Heart right ventricle (tissue), 16 donors: Measurements from ENCODE around the gene INO80C. TPM values are rescaled to one million over a fixed set of nuclear protein-coding genes. Genes with fewer than 3 reads are reported as not detected.

Source experiments
- ATAC-seq, 8 donors: fragments of 200-7000 bp; cut with Tn5 transposase; one replicate each; pipeline ENCODE4 v1.9.1; 2020; ENCODE audit warnings: mild to moderate bottlenecking in 8 of 8, moderate library complexity in 8 of 8, moderate number of reproducible peaks in 1 of 8
- DNase-seq, 2 donors: peaks; one replicate each; pipeline ENCODE4 v3.0.0-alpha.2; 2020
- H3K27ac ChIP-seq, 10 donors: fragments of 200-600 bp; sonication (generic) in 2 of 10; one replicate each; pipeline versions ENCODE4 v1.5.0 to v1.8.0; 2020 to 2022; ENCODE audit warnings: mild to moderate bottlenecking in 3 of 10
- H3K27me3 ChIP-seq, 7 donors: fragments of 200-600 bp; one replicate each; pipeline ENCODE4 v1.8.0; 2021 to 2022; ENCODE audit warnings: mild to moderate bottlenecking in 2 of 7
- H3K36me3 ChIP-seq, 9 donors: fragments of 200-600 bp; sonication (generic) in 1 of 9; one replicate each; pipeline versions ENCODE4 v1.5.0 to v1.8.0; 2020 to 2022; ENCODE audit warnings: mild to moderate bottlenecking in 2 of 9
- H3K4me1 ChIP-seq, 9 donors: fragments of 200-600 bp; sonication (generic) in 1 of 9; one replicate each; pipeline versions ENCODE4 v1.5.0 to v1.8.0; 2020 to 2022; ENCODE audit warnings: mild to moderate bottlenecking in 4 of 9
- H3K4me3 ChIP-seq, 10 donors: fragments of 200-600 bp; sonication (generic) in 2 of 10; one replicate each; pipeline versions ENCODE4 v1.5.0 to v1.8.0; 2020 to 2022; ENCODE audit warnings: mild to moderate bottlenecking in 7 of 10, moderate library complexity in 2 of 10
- H3K9me3 ChIP-seq, 11 donors: fragments of 200-600 bp in 10 of 11; sonication (generic) in 2 of 11; one replicate each; pipeline versions ENCODE4 v1.5.0 to v1.8.0; 2013 to 2022; ENCODE audit warnings: mild to moderate bottlenecking in 2 of 11, control low read depth in 1 of 11, moderate library complexity in 1 of 11
- CTCF ChIP-seq, 9 donors: fragments of 200-600 bp; sonication (generic) in 2 of 9; IDR thresholded peaks; one replicate each; pipeline versions ENCODE4 v1.5.0 to v1.8.0; 2021 to 2022; ENCODE audit warnings: antibody characterized with exemption in 9 of 9, mild to moderate bottlenecking in 5 of 9, moderate library complexity in 1 of 9
- WGBS, 2 donors: extraction: QIAGEN DNeasy Blood & Tissue Kit; methylation state at CpG; one replicate each; pipeline ENCODE4 v1.1.7; 2013; ENCODE audit warnings: inconsistent platforms in 1 of 2; 5-methylcytosine and 5-hydroxymethylcytosine counted together
- intact Hi-C, 10 donors: fragments of 100-400 bp; cut with DNase I; formaldehyde crosslinking; loops; one replicate each; pipeline versions ENCODE4 v1.11.1 to v1.14.2; 2022
- polyA plus RNA-seq, 2 donors: library from polyadenylated mRNA; stranded (reverse); fragments of 200-250 nt; gene quantifications; one replicate each; pipeline ENCODE4 v1.2.3, GENCODE V29; 2013
- total RNA-seq, 10 donors: library from RNA; stranded (reverse); fragmentation: NEBNext Ultra II Directional in 3 of 10; extraction: Animal tissue kit (Norgen Biotek cat#: 25700) in 3 of 10; gene quantifications; one replicate each; pipeline versions ENCODE4 v1.2.1 to v1.2.4, GENCODE V29; 2021 to 2023
- donor health status: Arrhythmogenic right ventricular cardiomyopathy.
- donor health status: ischemic (EF 13 %, LVEDD 7.1; RV severe dilation, severe dysfunction).
- donor health status: healthy with polysubstance abuse.
- donor health status: DM: no; HTN: yes; CAD: no.
- donor health status: DM: no; HTN: no; CAD: no.
- donor health status: ischemic (EF 25% LVEDD 6.9; RV normal size, moderate dysfunction).
- donor health status: ischemic (EF 25% LVEDD 5.7; RV mildly dilated, moderate dysfunction).
- donor health status: healthy.
- donor health status: DM: yes; HTN: yes; CAD: no.
- donor health status: Ischemic cardiomyopathy.
- donor health status: ischemic (EF 35%, LVEDD 5.7; RV mildly dilated, moderate dysfunction).
- donor health status: nonischemic (EF 11% LVEDD 7.7; RV severe dilation, severe dysfunction).
- donor health status: DM: yes; HTN: yes; CAD: no.
- donor health status: PGD.
- donor health status: ischemic (EF 29% LVEDD 5.4; RV normal size, mild dysfunction).
- donor health status: nonischemic (EF 23%, LVEDD 6.1; RV moderate dilation, normal function).

The INO80C gene
- total and polyA plus RNA-seq, 12 donors: 17.3 to 28.4 (median 25.2) TPM

- Histone ChIP-seq H3K27me3 (no peaks in the 10 kb centered on the region), H3K27ac (no peak overlapping the region), H3K36me3 (no peaks in the 10 kb centered on the region), H3K4me3 (no peak overlapping the region), H3K4me1 (peaks cover 0 to 10% (median 0%) of the 10 kb centered on the region in 9 donors), H3K9me3 (peaks cover 0 to 19% (median 4%) of the 10 kb centered on the region in 11 donors)
- WGBS, 2 donors: 92 to 96% methylated on average over 3 of the region's 3 CpGs
- intact Hi-C loops: no loop called here
- TF ChIP-seq CTCF (IDR thresholded peaks at IDR 0.05): no peak
- ATAC-seq (no peak), DNase-seq (no peak)
Observed at GRCh38 chr18:35435401-35435800, 62.4 kb downstream of the INO80C start.

- no peak for TF ChIP-seq CTCF (IDR thresholded peaks at IDR 0.05)
- H3K36me3 ChIP-seq: no peaks in the 10 kb centered on the region
- peaks cover 0 to 19% (median 4%) of the 10 kb centered on the region in 11 donors for H3K9me3 ChIP-seq
- peaks cover 0 to 10% (median 0%) of the 10 kb centered on the region in 9 donors for H3K4me1 ChIP-seq
- WGBS, 2 donors: 24 to 29% methylated on average over 1 of the region's 1 CpG
- peak overlapping the region in 2 of 10 donors; percentile 21 to 28 for H3K27ac ChIP-seq
- H3K4me3 ChIP-seq: no peak overlapping the region
- DNase-seq: no peak
- peak in 6 of 8 donors; percentile 37 to 66 (median 54) for ATAC-seq
- intact Hi-C loops: no loop called here
- H3K27me3 ChIP-seq: no peaks in the 10 kb centered on the region
Observed at GRCh38 chr18:35432565-35433001, 65.2 kb downstream of the INO80C start.

GRCh38 chr18:35431374-35431741 lies 66.4 kb downstream of the INO80C start:
- H3K27me3 ChIP-seq: no peaks in the 10 kb centered on the region
- ATAC-seq: no peak
- intact Hi-C loops: no loop called here
- H3K4me1 ChIP-seq: peaks cover 0 to 10% (median 0%) of the 10 kb centered on the region in 9 donors
- H3K36me3 ChIP-seq: no peaks in the 10 kb centered on the region
- no peak for DNase-seq
- H3K27ac ChIP-seq: no peak overlapping the region
- TF ChIP-seq CTCF (IDR thresholded peaks at IDR 0.05): no peak
- peaks cover 0 to 19% (median 4%) of the 10 kb centered on the region in 11 donors for H3K9me3 ChIP-seq
- WGBS, 2 donors: 84 to 89% methylated on average over 6 of the region's 6 CpGs
- no peak overlapping the region for H3K4me3 ChIP-seq

- peak in 2 of 8 donors; percentile 43 to 52 for ATAC-seq
- no peak overlapping the region for H3K27ac ChIP-seq
- 57 to 64% methylated on average over 4 of the region's 4 CpGs for WGBS, 2 donors
Observed at GRCh38 chr18:35430721-35431373, 66.9 kb downstream of the INO80C start.

More at GRCh38 chr18:35430721-35431373, 66.9 kb downstream of the INO80C start:
- H3K4me3 ChIP-seq: no peak overlapping the region
- no peak for TF ChIP-seq CTCF (IDR thresholded peaks at IDR 0.05)
- peaks cover 0 to 15% (median 4%) of the 10 kb centered on the region in 11 donors for H3K9me3 ChIP-seq
- H3K27me3 ChIP-seq: no peaks in the 10 kb centered on the region
- no peaks in the 10 kb centered on the region for H3K36me3 ChIP-seq
- intact Hi-C loops: no loop called here
- H3K4me1 ChIP-seq: peaks cover 0 to 10% (median 0%) of the 10 kb centered on the region in 9 donors
- no peak for DNase-seq
